ENCODE results near the gene ATXN1. TPM values are rescaled to one million over a fixed set of nuclear protein-coding genes. Genes with fewer than 3 reads are reported as not detected.
A peak's percentile ranks its signal among the peaks of the same experiment; 100 is the strongest.

The ATXN1 gene
- total RNA-seq, 1 donor from 2014 or later = 64.5 TPM

DNA sequence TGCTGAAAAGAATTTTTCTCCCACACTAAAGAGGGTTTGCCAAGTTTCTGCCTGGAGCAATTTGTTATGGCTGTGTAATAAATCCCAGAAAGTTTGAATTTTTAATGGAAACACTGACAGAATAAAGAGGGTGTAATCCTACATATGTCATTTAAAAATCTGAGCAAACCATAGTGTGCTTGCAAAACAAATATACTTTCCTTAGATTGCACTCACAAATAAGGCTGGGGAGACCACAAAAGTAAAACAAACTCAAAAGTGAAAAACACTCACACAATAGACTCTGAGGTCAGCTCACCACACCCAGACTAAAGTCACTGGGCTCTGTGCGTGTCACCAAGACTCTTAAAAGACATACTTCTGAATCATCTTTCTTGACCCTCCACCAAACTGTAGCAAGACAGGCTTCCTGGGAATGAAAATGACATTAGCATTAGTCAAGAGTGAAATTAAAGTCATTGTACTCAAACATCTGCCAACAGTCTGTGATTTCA, 4.8 kb upstream of the ATXN1 start:
- Mint-ChIP-seq H3K4me1 (ENCODE audit: low read depth) (peaks cover 78% of the 10 kb centered on the region), H3K9me3 (ENCODE audit: low read depth) (no peaks in the 10 kb centered on the region)

DNA sequence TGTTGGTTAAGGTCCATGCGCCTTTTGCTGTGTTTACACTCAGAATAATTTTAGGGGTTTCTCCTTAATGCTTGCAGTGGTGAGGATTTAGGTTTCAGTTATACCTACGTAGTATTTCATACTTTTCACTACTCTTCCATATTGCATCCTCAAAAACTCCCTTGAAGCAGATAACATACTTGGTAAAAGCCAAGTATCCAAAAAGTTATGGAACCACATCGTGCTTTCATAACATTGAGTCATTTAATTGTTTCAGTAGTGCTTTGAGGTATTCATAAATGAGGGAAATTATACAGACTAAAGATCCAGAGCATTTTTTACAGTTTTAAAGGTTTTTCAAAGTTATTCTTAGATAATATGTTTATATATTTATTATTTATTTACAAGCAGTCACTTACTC, 4.0 kb upstream of the ATXN1 start:
- no peak for DNase-seq (ENCODE audit: low spot score)
- Mint-ChIP-seq H3K4me1 (ENCODE audit: low read depth) (peaks cover 72% of the 10 kb centered on the region), H3K27ac (ENCODE audit: unreplicated experiment) (no peak overlapping the region), H3K4me3 (ENCODE audit: unreplicated experiment) (no peak overlapping the region), H3K9me3 (ENCODE audit: low read depth) (no peaks in the 10 kb centered on the region), H3K36me3 (ENCODE audit: low read depth) (no peaks in the 10 kb centered on the region), H3K27me3 (ENCODE audit: low read depth) (no peaks in the 10 kb centered on the region)
- TF ChIP-seq, protein P1, sequence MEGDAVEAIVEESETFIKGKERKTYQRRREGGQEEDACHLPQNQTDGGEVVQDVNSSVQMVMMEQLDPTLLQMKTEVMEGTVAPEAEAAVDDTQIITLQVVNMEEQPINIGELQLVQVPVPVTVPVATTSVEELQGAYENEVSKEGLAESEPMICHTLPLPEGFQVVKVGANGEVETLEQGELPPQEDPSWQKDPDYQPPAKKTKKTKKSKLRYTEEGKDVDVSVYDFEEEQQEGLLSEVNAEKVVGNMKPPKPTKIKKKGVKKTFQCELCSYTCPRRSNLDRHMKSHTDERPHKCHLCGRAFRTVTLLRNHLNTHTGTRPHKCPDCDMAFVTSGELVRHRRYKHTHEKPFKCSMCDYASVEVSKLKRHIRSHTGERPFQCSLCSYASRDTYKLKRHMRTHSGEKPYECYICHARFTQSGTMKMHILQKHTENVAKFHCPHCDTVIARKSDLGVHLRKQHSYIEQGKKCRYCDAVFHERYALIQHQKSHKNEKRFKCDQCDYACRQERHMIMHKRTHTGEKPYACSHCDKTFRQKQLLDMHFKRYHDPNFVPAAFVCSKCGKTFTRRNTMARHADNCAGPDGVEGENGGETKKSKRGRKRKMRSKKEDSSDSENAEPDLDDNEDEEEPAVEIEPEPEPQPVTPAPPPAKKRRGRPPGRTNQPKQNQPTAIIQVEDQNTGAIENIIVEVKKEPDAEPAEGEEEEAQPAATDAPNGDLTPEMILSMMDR (IDR thresholded peaks at IDR 0.05) = no peak

More for the DNA sequence above, 4.8 kb upstream of the ATXN1 start:
- Mint-ChIP-seq H3K4me3 (ENCODE audit: unreplicated experiment) (no peak overlapping the region), H3K36me3 (ENCODE audit: low read depth) (no peaks in the 10 kb centered on the region), H3K27me3 (ENCODE audit: low read depth) (no peaks in the 10 kb centered on the region), H3K27ac (ENCODE audit: unreplicated experiment) (peak overlapping the region; percentile 84)
- no peak for DNase-seq (ENCODE audit: low spot score)
- TF ChIP-seq, protein P1 (IDR thresholded peaks at IDR 0.05) = no peak

DNA sequence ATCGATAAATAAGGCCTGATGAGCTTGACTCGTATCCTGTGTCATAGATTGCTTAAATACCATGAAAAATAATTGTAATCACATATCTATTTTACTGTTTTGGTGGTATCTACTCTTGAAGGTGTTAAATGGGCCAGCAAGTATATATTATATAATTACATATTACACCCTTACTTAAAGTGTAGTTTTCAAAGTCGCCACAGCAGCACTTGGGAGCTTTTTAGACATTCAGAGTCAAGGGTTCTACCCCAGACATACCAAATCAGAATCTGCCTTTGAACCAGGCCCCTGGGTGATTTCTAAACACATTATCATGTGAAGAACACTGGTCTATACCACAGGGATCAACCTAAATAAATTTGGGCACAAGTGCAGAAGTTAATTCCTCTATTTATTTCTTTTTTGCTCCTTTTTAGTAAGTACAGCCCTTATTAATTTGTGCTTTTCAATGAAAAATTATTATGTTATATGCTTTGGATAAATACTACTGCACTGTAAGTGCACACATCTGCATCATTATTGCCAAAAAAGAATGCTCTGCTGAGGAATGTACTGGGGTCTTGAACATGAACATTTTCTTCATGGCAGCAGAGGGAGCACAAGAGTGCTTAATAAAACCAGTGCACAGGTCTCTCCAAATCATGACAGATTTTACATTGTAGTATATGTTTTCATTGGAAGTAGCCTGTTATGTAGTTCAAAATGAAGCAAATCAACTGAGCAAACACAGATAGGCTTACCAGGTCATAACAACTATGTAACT, 3.1 kb upstream of the ATXN1 start:
- Mint-ChIP-seq H3K36me3 (ENCODE audit: low read depth) (no peaks in the 10 kb centered on the region), H3K4me3 (ENCODE audit: unreplicated experiment) (no peak overlapping the region), H3K4me1 (ENCODE audit: low read depth) (peaks cover 65% of the 10 kb centered on the region), H3K27ac (ENCODE audit: unreplicated experiment) (peak overlapping the region; percentile 50), H3K27me3 (ENCODE audit: low read depth) (no peaks in the 10 kb centered on the region), H3K9me3 (ENCODE audit: low read depth) (no peaks in the 10 kb centered on the region)
- TF ChIP-seq, protein P1 (IDR thresholded peaks at IDR 0.05) = peak; percentile 91
- DNase-seq (ENCODE audit: low spot score) = no peak

DNA sequence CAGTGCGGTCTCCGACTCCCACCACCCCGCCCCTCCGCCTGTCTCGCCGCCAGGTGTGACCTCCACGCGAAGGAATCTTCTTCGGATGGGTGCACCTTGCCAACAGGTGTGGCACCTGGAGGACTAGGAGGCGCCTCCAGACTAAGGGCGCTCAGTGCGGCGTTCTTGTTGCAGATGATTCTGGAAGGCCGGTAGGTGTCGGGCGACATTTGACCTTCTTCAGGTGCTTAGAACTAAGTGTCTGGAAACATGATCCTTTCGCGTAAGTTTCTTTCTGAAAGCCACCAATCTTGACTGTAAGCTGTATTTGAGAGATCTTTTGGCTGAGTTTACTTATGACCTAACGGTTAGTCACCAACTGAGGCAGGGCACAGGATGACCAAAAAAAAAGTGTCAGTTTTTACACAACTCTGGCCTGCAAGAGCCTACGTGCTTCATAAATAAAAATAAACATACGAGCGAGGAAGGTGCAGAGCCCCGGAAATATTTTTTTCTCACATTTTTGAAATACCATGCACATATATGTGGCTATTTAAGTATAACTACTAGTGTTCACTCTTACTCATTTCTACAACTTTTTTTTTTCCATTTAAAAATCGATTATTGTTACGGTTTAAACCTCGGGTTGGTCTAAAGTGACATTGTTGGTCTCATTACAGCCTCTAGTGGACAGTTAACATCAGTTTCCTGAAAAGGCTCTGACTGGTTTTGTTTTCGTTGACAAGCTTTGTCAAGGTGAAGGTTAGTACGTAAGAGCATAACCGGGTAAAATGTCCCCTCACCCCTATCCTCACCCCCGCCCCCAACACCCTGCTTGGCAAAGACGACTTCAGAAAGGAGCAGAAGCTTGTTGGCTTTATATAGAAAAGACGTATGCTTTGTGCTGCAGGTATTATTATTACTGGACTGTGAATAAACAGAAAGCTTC, 1.6 kb upstream of the ATXN1 start:
- Mint-ChIP-seq H3K27me3 (ENCODE audit: low read depth) (no peaks in the 10 kb centered on the region), H3K9me3 (ENCODE audit: low read depth) (no peaks in the 10 kb centered on the region), H3K27ac (ENCODE audit: unreplicated experiment) (peak overlapping the region; percentile 98), H3K4me1 (ENCODE audit: low read depth) (peaks cover 65% of the 10 kb centered on the region), H3K36me3 (ENCODE audit: low read depth) (no peaks in the 10 kb centered on the region), H3K4me3 (ENCODE audit: unreplicated experiment) (peak overlapping the region; percentile 89)
- TF ChIP-seq, protein P1 (IDR thresholded peaks at IDR 0.05) = peak; percentile 90
- no peak for DNase-seq (ENCODE audit: low spot score)

DNA sequence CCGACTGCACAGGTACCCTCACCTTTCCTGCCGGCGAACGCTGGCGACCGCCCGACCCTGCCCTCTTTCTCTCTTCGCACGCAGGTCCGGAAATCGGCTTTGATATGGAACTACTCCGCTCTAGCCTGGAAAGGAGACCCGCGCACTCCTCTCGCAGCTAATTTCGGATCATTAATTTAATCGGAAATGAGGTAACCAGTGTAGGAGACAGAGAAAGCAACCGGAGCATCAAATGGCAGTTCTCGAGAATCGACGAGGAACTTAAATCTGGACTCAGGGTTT, 949 bp upstream of the ATXN1 start:
- TF ChIP-seq, protein P1 (IDR thresholded peaks at IDR 0.05) = no peak
- Mint-ChIP-seq H3K4me1 (ENCODE audit: low read depth) (peaks cover 64% of the 10 kb centered on the region), H3K27me3 (ENCODE audit: low read depth) (no peaks in the 10 kb centered on the region), H3K27ac (ENCODE audit: unreplicated experiment) (peak overlapping the region; percentile 98), H3K4me3 (ENCODE audit: unreplicated experiment) (peak overlapping the region; percentile 89), H3K9me3 (ENCODE audit: low read depth) (no peaks in the 10 kb centered on the region), H3K36me3 (ENCODE audit: low read depth) (no peaks in the 10 kb centered on the region)
- DNase-seq (ENCODE audit: low spot score) = no peak

Measured in chondrocyte (in vitro differentiated cells).